CD14-positive monocyte (primary cell): ENCODE measurements around the gene CEP131. TPM values are rescaled to one million over a fixed set of nuclear protein-coding genes. Genes with fewer than 3 reads are reported as not detected.

Experiments used
- DNase-seq, 3 donors: peaks; one replicate each; pipeline ENCODE4 v3.0.0-alpha.2; 2011 to 2022
- H2AFZ ChIP-seq: 2 replicates; pipeline ENCODE4 v1.6.0; 2012; ENCODE audit warnings: mild to moderate bottlenecking, low read depth, low read length, inconsistent platforms; ENCODE audit not compliant: insufficient read depth, poor library complexity, severe bottlenecking
- H3K27ac ChIP-seq, 2 donors: 1 replicate in 1 of 2; 2 replicates in 1 of 2; pipeline ENCODE4 v1.5.1; 2012 to 2013; ENCODE audit warnings: low read length in 2 of 2, control low read depth in 1 of 2, inconsistent platforms in 1 of 2, low read depth in 1 of 2, mild to moderate bottlenecking in 1 of 2
- H3K27me3 ChIP-seq, 2 donors: one replicate each; pipeline versions ENCODE4 v1.6.0 to v1.6.1; 2011 to 2013; ENCODE audit warnings: low read length in 2 of 2; ENCODE audit not compliant: control insufficient read depth in 2 of 2, insufficient read depth in 2 of 2
- H3K36me3 ChIP-seq, 2 donors: replicated peaks in 1 of 2; 1 replicate in 1 of 2; 2 replicates in 1 of 2; pipeline versions ENCODE4 v1.5.1 to v1.6.1; 2012 to 2013; ENCODE audit warnings: low read length in 2 of 2, control low read depth in 1 of 2, inconsistent platforms in 1 of 2, mild to moderate bottlenecking in 1 of 2; ENCODE audit not compliant: insufficient read depth in 2 of 2, control insufficient read depth in 1 of 2
- H3K4me1 ChIP-seq, 2 donors: 1 replicate in 1 of 2; 2 replicates in 1 of 2; pipeline versions ENCODE4 v1.5.1 to v1.6.1; 2012 to 2013; ENCODE audit warnings: low read length in 2 of 2, control low read depth in 1 of 2, inconsistent platforms in 1 of 2, mild to moderate bottlenecking in 1 of 2, moderate library complexity in 1 of 2; ENCODE audit not compliant: insufficient read depth in 2 of 2, control insufficient read depth in 1 of 2
- H3K4me2 ChIP-seq: replicated peaks from 2 replicates; pipeline ENCODE3; 2012; ENCODE audit warnings: low read length, moderate library complexity, mild to moderate bottlenecking; ENCODE audit not compliant: poor library complexity, severe bottlenecking; ENCODE audit errors: extremely low read depth
- H3K4me3 ChIP-seq, 3 experiments: fragments of 200-600 bp in 1 of 3; sonication (generic) in 1 of 3; replicated peaks in 1 of 3; 1 replicate in 2 of 3; 2 replicates in 1 of 3; pipeline ENCODE4 v1.5.1; 2011 to 2013; ENCODE audit warnings: low read length in 3 of 3, mild to moderate bottlenecking in 3 of 3, control low read depth in 2 of 3, low read depth in 2 of 3, inconsistent platforms in 1 of 3, moderate library complexity in 1 of 3
- H3K79me2 ChIP-seq: 2 replicates; pipeline ENCODE4 v1.6.0; 2012; ENCODE audit warnings: mild to moderate bottlenecking, control low read depth, inconsistent platforms, low read length, moderate library complexity; ENCODE audit not compliant: insufficient read depth
- H3K9ac ChIP-seq: 2 replicates; pipeline ENCODE4 v1.6.0; 2017; ENCODE audit warnings: low read length, mild to moderate bottlenecking; ENCODE audit not compliant: insufficient read depth, poor library complexity, severe bottlenecking
- H3K9me3 ChIP-seq, 2 donors: replicated peaks in 1 of 2; 1 replicate in 1 of 2; 2 replicates in 1 of 2; pipeline versions ENCODE4 v1.5.1 to v1.6.1; 2012 to 2013; ENCODE audit warnings: low read length in 2 of 2, control low read depth in 1 of 2; ENCODE audit not compliant: control insufficient read depth in 1 of 2, insufficient read depth in 1 of 2
- H4K20me1 ChIP-seq: 2 replicates; pipeline ENCODE4 v1.6.0; 2012; ENCODE audit warnings: mild to moderate bottlenecking, low read length, control low read depth, moderate library complexity; ENCODE audit not compliant: insufficient read depth
- H3K27ac Mint-ChIP-seq, 7 donors: one replicate each; pipeline ENCODE4 v1.8.0; 2020; ENCODE audit warnings: mild to moderate bottlenecking in 7 of 7, mixed read lengths in 7 of 7, moderate library complexity in 6 of 7, inconsistent platforms in 2 of 7
- H3K27me3 Mint-ChIP-seq, 3 donors: one replicate each; pipeline ENCODE4 v1.8.0; 2021 to 2022; ENCODE audit warnings: low read depth in 3 of 3, mild to moderate bottlenecking in 3 of 3, mixed read lengths in 3 of 3, moderate library complexity in 3 of 3, inconsistent platforms in 1 of 3
- H3K36me3 Mint-ChIP-seq, 2 donors: one replicate each; pipeline ENCODE4 v1.8.0; 2020; ENCODE audit warnings: mixed read lengths in 2 of 2, inconsistent platforms in 1 of 2, mild to moderate bottlenecking in 1 of 2
- H3K4me1 Mint-ChIP-seq: one replicate; pipeline ENCODE4 v1.8.0; 2020; ENCODE audit warnings: mild to moderate bottlenecking, mixed read lengths
- H3K4me3 Mint-ChIP-seq, 2 donors: one replicate each; pipeline ENCODE4 v1.8.0; 2020; ENCODE audit warnings: mild to moderate bottlenecking in 2 of 2, mixed read lengths in 2 of 2, moderate library complexity in 1 of 2
- H3K9me3 Mint-ChIP-seq, 7 donors: one replicate each; pipeline ENCODE4 v1.8.0; 2020 to 2022; ENCODE audit warnings: mixed read lengths in 7 of 7, mild to moderate bottlenecking in 6 of 7, moderate library complexity in 6 of 7, inconsistent platforms in 2 of 7
- WGBS: methylation state at CpG from one replicate; pipeline ENCODE4 v1.1.5; 2013; ENCODE audit warnings: missing lambda C conversion rate; ENCODE audit not compliant: insufficient coverage; 5-methylcytosine and 5-hydroxymethylcytosine counted together
- intact Hi-C, 2 donors: fragments of 100-400 bp; cut with micrococcal nuclease; formaldehyde crosslinking; loops; one replicate each; pipeline versions ENCODE4 v1.15.0 to v1.15.1; 2023
- polyA plus RNA-seq, 3 donors: library from polyadenylated mRNA; depleted of rRNA in 1 of 3; unstranded in 2 of 3; stranded (reverse) in 1 of 3; fragments of 300-500 nt in 2 of 3; fragments of >200 nt in 1 of 3; fragmentation: Illumina TruSeq in 2 of 3; gene quantifications; 1 replicate in 2 of 3; 2 replicates in 1 of 3; pipeline ENCODE4 v1.2.3, GENCODE V29; 2012 to 2021
- TF ChIP-seq, protein P1 (sequence below): fragments of 200-600 bp; IDR thresholded peaks from one replicate; pipeline ENCODE4 v1.8.0; 2022; ENCODE audit warnings: antibody characterized with exemption, mild to moderate bottlenecking

Gene CEP131
- polyA plus RNA-seq, 3 donors: 0.69 to 9.7 (median 1.0) TPM

DNA sequence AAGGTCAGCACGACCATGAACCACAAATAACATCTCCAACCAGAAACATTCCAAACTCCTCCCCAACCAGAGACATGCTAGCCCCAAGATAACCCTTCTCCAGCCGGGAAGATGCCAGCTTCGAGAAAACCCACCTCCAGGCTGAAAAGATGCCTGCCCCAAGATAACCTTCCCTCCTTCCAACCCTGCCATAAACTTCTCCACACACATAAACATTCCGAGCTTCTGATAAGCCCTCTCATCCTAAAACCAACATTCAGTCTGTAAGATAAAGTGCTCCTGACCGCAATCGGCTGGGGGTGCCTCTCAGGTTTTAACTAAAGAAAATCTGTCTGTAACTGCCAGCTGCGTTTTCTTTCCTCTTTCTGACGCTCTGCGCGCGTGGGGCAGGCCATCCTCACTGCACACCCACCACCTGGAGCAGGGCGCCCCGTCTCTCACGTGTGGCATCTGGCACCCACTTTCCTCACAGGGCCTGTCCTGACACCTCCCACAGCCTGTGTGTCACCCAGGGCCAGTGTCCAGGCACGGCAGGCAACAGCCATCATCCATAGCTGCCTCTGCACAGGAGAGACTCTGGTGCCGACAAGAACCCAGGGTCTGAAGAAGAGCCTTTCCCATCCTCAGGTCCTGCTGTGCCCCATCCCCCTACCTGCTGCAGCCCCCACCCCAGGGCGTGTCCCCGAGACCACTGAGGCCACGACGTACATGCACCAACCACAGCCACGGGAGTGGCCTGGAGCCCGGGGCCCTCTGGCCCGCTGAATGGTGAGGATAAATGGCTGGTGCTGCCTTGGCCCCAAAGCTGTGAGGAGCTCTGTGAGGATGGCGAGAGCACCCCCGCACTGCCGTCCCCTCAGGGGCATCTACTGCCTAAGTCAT is 12.4 kb upstream of the CEP131 start:
- H2AFZ ChIP-seq: no peak overlapping the region
- H3K4me1 Mint-ChIP-seq: peaks cover 28% of the 10 kb centered on the region

DNA sequence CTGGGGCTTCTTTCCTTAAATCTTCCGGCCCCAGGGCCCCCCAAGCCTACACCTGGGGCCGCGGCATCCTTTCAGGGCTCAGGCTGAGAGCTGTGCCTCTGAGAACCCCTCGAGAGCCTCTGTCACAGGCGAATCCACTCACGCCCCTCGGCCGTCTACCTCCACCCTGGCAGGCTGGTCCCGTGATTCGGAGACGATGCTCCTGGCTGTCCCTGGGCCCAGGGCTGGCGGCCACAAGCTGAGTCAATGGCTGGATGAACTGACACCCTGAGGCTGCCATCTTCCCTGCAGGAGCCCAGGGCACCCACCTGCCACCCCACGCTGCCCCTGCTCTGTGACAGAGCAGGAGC is 11.7 kb upstream of the CEP131 start:
- Histone ChIP-seq H3K4me1 (peaks cover 19 to 32% of the 10 kb centered on the region in 2 donors), H3K27me3 (no peaks in the 10 kb centered on the region), H3K79me2 (peaks cover 51% of the 10 kb centered on the region), H3K36me3 (peaks cover 58 to 72% of the 10 kb centered on the region in 2 donors), H3K27ac (no peak overlapping the region), H3K4me3 (no peak overlapping the region), H4K20me1 (peaks cover 66% of the 10 kb centered on the region), H3K9ac (no peak overlapping the region), H3K9me3 (no peaks in the 10 kb centered on the region), H2AFZ (no peak overlapping the region), H3K4me2 (no peak overlapping the region)
- 92% methylated on average over 13 of the region's 13 CpGs for WGBS
- Mint-ChIP-seq H3K4me1 (peaks cover 29% of the 10 kb centered on the region), H3K27ac (no peak overlapping the region), H3K4me3 (no peak overlapping the region), H3K36me3 (peaks cover 35 to 74% of the 10 kb centered on the region in 2 donors), H3K27me3 (no peaks in the 10 kb centered on the region), H3K9me3 (peaks cover 0 to 1% (median 0%) of the 10 kb centered on the region in 7 donors)
- DNase-seq: no peak
- intact Hi-C loops: no loop called here
- TF ChIP-seq, protein P1, sequence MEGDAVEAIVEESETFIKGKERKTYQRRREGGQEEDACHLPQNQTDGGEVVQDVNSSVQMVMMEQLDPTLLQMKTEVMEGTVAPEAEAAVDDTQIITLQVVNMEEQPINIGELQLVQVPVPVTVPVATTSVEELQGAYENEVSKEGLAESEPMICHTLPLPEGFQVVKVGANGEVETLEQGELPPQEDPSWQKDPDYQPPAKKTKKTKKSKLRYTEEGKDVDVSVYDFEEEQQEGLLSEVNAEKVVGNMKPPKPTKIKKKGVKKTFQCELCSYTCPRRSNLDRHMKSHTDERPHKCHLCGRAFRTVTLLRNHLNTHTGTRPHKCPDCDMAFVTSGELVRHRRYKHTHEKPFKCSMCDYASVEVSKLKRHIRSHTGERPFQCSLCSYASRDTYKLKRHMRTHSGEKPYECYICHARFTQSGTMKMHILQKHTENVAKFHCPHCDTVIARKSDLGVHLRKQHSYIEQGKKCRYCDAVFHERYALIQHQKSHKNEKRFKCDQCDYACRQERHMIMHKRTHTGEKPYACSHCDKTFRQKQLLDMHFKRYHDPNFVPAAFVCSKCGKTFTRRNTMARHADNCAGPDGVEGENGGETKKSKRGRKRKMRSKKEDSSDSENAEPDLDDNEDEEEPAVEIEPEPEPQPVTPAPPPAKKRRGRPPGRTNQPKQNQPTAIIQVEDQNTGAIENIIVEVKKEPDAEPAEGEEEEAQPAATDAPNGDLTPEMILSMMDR: no peak

More for the DNA sequence above, 12.4 kb upstream of the CEP131 start:
- intact Hi-C loops: no loop called here
- Histone ChIP-seq H3K27ac (no peak overlapping the region), H3K9me3 (no peaks in the 10 kb centered on the region), H3K4me1 (peaks cover 19 to 32% of the 10 kb centered on the region in 2 donors), H3K79me2 (peaks cover 58% of the 10 kb centered on the region), H3K4me3 (no peak overlapping the region), H3K4me2 (no peak overlapping the region), H3K36me3 (peaks cover 51 to 65% of the 10 kb centered on the region in 2 donors), H4K20me1 (peaks cover 66% of the 10 kb centered on the region), H3K9ac (no peak overlapping the region), H3K27me3 (no peaks in the 10 kb centered on the region)
- no peak for DNase-seq
- Mint-ChIP-seq H3K9me3 (peaks cover 0 to 1% (median 0%) of the 10 kb centered on the region in 7 donors), H3K36me3 (peaks cover 28 to 67% of the 10 kb centered on the region in 2 donors), H3K27me3 (no peaks in the 10 kb centered on the region), H3K27ac (peak overlapping the region in 3 of 7 donors; percentile 1 to 43 (median 37)), H3K4me3 (no peak overlapping the region)
- TF ChIP-seq, protein P1: no peak
- 97% methylated on average over 21 of the region's 26 CpGs for WGBS
